Activated T-helper 1 cell treated with anti-CD3 and anti-CD28 coated beads, Interleukin-12 subunit alpha, Interleukin-12 subunit beta, Interleukin-2, Interleukin-4 antibody, amounts not matched to agents 30 ng/mL and 10 ng/mL and 1 ng/mL, durations not matched to agents 14 hours and 24 hours and 36 hours (primary cell): ENCODE measurements around the gene GPC2. TPM values are rescaled to one million over a fixed set of nuclear protein-coding genes. Genes with fewer than 3 reads are reported as not detected.
"Not testable (repeated sequence)": the region's sequence is repeated elsewhere in the genome, so short reads cannot be mapped to it uniquely, and the experiment has no call there.

Experiments
- DNase-seq: peaks from one replicate; pipeline ENCODE4 v3.0.0; 2021; ENCODE audit warnings: low spot score
- H3K27ac Mint-ChIP-seq: one replicate; pipeline ENCODE4 v1.8.0; 2021; ENCODE audit warnings: mild to moderate bottlenecking, mixed read lengths
- H3K27me3 Mint-ChIP-seq: one replicate; pipeline ENCODE4 v1.8.0; 2022; ENCODE audit warnings: mild to moderate bottlenecking, moderate library complexity, mixed read lengths; ENCODE audit not compliant: insufficient read depth
- H3K36me3 Mint-ChIP-seq: one replicate; pipeline ENCODE4 v1.8.0; 2021; ENCODE audit warnings: low read depth, mixed read lengths
- H3K4me1 Mint-ChIP-seq: one replicate; pipeline ENCODE4 v1.8.0; 2021; ENCODE audit warnings: low read depth, mixed read lengths
- H3K4me3 Mint-ChIP-seq: one replicate; pipeline ENCODE4 v1.8.0; 2021; ENCODE audit warnings: mild to moderate bottlenecking, moderate library complexity, mixed read lengths
- H3K9me3 Mint-ChIP-seq: one replicate; pipeline ENCODE4 v1.8.0; 2021; ENCODE audit warnings: mixed read lengths
- intact Hi-C: fragments of 100-400 bp; cut with micrococcal nuclease; formaldehyde crosslinking; loops from one replicate; pipeline ENCODE4 v1.15.1; 2024
- total RNA-seq: library from RNA; stranded (reverse); gene quantifications from 2 replicates; pipeline ENCODE4 v1.2.3, GENCODE V29; 2022

GPC2 gene, protein sequence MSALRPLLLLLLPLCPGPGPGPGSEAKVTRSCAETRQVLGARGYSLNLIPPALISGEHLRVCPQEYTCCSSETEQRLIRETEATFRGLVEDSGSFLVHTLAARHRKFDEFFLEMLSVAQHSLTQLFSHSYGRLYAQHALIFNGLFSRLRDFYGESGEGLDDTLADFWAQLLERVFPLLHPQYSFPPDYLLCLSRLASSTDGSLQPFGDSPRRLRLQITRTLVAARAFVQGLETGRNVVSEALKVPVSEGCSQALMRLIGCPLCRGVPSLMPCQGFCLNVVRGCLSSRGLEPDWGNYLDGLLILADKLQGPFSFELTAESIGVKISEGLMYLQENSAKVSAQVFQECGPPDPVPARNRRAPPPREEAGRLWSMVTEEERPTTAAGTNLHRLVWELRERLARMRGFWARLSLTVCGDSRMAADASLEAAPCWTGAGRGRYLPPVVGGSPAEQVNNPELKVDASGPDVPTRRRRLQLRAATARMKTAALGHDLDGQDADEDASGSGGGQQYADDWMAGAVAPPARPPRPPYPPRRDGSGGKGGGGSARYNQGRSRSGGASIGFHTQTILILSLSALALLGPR
- 3.9 and 4.8 TPM in 2 replicates for total RNA-seq

DNA sequence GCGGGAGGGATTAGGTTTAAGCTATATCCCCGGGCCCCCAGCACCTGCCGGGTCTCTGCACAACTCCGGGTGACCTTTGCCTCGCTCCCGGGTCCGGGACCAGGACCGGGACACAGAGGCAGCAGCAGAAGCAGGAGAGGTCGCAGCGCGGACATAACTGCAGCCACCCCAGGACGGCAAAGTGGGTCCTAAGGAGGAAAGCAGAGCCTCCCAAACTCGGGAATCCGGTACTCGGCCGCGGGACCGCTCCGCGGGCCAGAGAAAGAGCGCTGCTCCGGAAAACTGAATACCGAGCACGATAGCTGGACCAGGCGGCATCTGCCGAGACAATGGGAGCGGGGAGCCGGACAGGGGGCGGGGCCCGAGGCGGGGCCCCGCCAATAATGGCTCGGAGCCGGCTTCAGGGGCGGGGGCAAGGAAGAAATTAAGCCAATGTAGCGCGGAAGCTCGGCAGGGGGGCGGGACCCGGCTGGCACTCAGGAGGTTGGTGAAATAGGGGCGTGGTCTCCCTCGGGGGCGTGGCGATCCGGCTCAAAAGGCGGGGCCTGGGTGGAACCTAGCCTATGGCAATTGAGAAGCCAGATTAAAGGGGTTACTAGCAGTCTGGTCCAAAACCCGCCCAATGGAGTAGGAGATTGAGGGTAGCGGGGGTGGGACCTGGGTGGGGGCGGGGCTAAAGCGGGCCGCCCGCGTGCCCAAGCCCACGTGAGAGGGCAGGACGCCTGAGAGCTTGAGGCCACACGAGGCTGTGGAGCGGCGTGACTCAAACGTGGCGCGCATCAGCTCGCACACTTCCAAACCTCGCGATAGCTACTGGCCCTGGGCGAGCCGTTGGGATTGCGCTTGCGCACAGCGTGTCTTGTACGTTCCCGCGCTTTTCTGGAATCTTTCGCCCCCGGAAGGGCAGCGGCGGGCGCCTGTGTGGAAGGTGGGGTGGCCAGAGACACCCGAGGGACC, at the start of gene GPC2, which contains the start of gene STAG3:
Gene GPC2 (minus strand): TSS at position 337 of the 957 bp plus-strand sequence. CDS start 182 bp downstream, at position 155.
Gene STAG3 (plus strand): TSS at position 874 of the 957 bp plus-strand sequence. CDS start 2,639 bp downstream, outside the sequence.
- Mint-ChIP-seq H3K4me3 (peak within 1 kb of the TSS; percentile 82), H3K9me3 (no peaks in the 10 kb centered on the region), H3K4me1 (peaks cover 46% of the 10 kb centered on the region), H3K27me3 (peaks cover 15% of the 10 kb centered on the region), H3K36me3 (no peaks in the 10 kb centered on the region), H3K27ac (peak within 1 kb of the TSS; percentile 83)
- peak; percentile 97 for DNase-seq
- intact Hi-C loops: loop anchor here (1.0 kb wide), 7 partner anchors 9 to 252 kb away; partner anchors contain the start of genes GAL3ST4, LAMTOR4, MEPCE and TRAPPC14

GRCh38 chr7:100224891-100225290, 47.7 kb upstream of the GPC2 start:
- Mint-ChIP-seq H3K4me1 (peaks cover 41% of the 10 kb centered on the region), H3K36me3 (peaks cover 33% of the 10 kb centered on the region), H3K27ac (peak overlapping the region; percentile 63), H3K4me3 (peak overlapping the region; percentile 45)
- not testable (repeated sequence) for DNase-seq, H3K27me3 Mint-ChIP-seq, H3K9me3 Mint-ChIP-seq
- intact Hi-C loops: loop anchor here (5.0 kb wide), 1 partner anchor 47 kb away; no protein-coding TSS in a partner anchor

DNA sequence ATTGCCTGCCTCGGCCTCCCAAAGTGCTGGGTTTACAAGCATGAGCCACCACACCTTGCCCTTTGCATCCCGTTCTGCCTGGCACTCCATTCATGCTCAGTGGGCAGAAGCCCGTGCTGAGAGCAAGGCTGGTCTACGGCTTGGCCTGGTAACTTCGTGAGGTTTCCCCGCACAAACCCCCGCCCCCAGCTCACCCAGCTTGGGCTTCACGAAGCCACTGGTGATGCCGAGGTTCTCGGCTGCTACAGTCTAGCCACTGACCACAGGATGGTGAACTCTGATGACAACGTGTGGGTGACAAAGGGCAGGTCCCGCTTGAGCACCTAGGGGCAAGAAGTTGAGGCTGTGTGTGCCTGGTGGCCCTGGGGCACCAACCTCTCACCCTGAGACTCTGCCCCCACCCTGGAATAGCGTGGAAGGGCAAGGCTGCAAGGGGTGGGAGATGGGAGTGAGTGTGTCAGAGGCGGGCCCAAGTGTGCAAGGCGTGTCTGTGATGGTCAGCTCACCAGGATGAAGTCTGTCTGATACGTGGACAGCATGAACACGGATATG, 46.3 kb upstream of the GPC2 start:
- H3K27me3 Mint-ChIP-seq, H3K9me3 Mint-ChIP-seq, DNase-seq: not testable (repeated sequence)
- peak overlapping the region; percentile 96 for H3K4me3 Mint-ChIP-seq
- peaks cover 37% of the 10 kb centered on the region for H3K36me3 Mint-ChIP-seq
- intact Hi-C loops: loop anchor here (5.0 kb wide), 1 partner anchor 49 kb away; no protein-coding TSS in a partner anchor
- peaks cover 51% of the 10 kb centered on the region for H3K4me1 Mint-ChIP-seq
- peak overlapping the region; percentile 66 for H3K27ac Mint-ChIP-seq

DNA sequence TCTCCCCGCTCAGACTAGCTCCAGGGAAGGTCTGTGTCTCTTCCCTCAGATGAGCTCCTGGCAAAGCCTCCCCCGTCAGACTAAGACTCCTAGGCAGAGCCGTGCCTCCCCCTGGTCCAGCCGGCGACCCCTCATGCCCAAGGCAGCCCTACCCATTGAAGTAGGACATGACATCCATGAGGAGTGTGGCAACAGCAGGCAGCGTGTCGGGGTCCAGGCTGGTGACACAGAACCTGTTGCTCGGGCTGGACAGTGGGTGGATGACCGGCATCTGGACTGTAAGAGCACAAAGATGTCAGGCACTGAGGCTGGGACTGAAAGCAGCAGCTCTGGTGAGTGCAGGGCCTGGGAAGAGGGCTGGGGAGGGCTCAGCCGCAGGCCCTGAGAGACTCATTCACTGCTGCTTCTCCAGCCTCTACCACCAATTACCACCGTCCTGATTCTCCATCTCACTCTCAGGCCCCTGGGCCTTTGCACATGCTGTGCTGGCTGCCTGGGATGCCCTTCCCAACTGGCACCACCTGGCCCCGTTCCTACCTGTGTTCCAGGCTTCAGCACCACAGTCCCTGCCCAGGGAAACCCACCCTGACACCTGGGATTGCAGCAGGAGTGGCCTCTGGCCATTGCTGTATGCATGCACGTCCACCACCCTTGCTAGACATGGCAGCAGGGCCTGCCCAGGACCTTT, 45.4 kb upstream of the GPC2 start:
- Mint-ChIP-seq H3K27ac (peak overlapping the region; percentile 99), H3K9me3 (no peaks in the 10 kb centered on the region), H3K4me3 (peak overlapping the region; percentile 96), H3K36me3 (peaks cover 38% of the 10 kb centered on the region), H3K4me1 (peaks cover 55% of the 10 kb centered on the region), H3K27me3 (no peaks in the 10 kb centered on the region)
- no peak for DNase-seq
- intact Hi-C loops: loop anchor here (5.0 kb wide), 1 partner anchor 50 kb away; no protein-coding TSS in a partner anchor

GRCh38 chr7:100221767-100222444, 44.7 kb upstream of the GPC2 start:
- Mint-ChIP-seq H3K4me1 (peaks cover 61% of the 10 kb centered on the region), H3K4me3 (peak overlapping the region; percentile 96), H3K36me3 (peaks cover 36% of the 10 kb centered on the region), H3K27me3 (no peaks in the 10 kb centered on the region), H3K27ac (peak overlapping the region; percentile 99), H3K9me3 (no peaks in the 10 kb centered on the region)
- DNase-seq: no peak
- intact Hi-C loops: loop anchor here (1.0 to 5.0 kb wide), 7 partner anchors 13 to 175 kb away; partner anchors contain the start of genes AP4M1, GPC2, LAMTOR4 and MCM7

- Mint-ChIP-seq H3K4me1 (peaks cover 60% of the 10 kb centered on the region), H3K36me3 (peaks cover 36% of the 10 kb centered on the region), H3K27ac (peak overlapping the region; percentile 99), H3K4me3 (peak overlapping the region; percentile 96), H3K9me3 (no peaks in the 10 kb centered on the region), H3K27me3 (no peaks in the 10 kb centered on the region)
- DNase-seq: peak; percentile 72
- intact Hi-C loops: loop anchor here (1.0 to 5.0 kb wide), 7 partner anchors 12 to 176 kb away; partner anchors contain the start of genes AP4M1, GPC2, LAMTOR4 and MCM7
Measured at GRCh38 chr7:100221231-100221718, 44.1 kb upstream of the GPC2 start.

DNA sequence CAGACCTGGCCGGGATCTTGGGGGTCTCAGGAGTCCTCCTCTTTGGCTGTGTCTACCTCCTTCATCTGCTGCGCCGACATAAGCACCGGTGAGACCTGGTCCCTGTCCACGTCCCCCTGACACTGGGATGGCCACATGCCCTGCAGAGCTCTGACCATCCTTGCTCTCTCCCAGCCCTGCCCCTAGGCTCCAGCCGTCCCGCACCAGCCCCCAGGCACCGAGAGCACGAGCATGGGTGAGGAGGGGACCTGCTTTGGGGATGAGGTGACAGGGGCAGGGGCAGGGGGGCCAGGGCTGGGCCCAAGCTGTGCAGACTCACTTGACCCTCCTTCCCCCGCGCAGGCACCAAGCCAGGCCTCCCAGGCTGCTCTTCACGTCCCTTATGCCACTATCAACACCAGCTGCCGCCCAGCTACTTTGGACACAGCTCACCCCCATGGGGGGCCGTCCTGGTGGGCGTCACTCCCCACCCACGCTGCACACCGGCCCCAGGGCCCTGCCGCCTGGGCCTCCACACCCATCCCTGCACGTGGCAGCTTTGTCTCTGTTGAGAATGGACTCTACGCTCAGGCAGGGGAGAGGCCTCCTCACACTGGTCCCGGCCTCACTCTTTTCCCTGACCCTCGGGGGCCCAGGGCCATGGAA, 43.5 kb upstream of the GPC2 start:
- peak overlapping the region; percentile 96 for H3K4me3 Mint-ChIP-seq
- H3K4me1 Mint-ChIP-seq: peaks cover 59% of the 10 kb centered on the region
- no peaks in the 10 kb centered on the region for H3K9me3 Mint-ChIP-seq
- H3K27me3 Mint-ChIP-seq: no peaks in the 10 kb centered on the region
- no peak for DNase-seq
- intact Hi-C loops: loop anchor here (1.0 to 5.0 kb wide), 7 partner anchors 11 to 176 kb away; partner anchors contain the start of genes AP4M1, GPC2, LAMTOR4 and MCM7
- H3K27ac Mint-ChIP-seq: peak overlapping the region; percentile 99
- peaks cover 36% of the 10 kb centered on the region for H3K36me3 Mint-ChIP-seq

DNA sequence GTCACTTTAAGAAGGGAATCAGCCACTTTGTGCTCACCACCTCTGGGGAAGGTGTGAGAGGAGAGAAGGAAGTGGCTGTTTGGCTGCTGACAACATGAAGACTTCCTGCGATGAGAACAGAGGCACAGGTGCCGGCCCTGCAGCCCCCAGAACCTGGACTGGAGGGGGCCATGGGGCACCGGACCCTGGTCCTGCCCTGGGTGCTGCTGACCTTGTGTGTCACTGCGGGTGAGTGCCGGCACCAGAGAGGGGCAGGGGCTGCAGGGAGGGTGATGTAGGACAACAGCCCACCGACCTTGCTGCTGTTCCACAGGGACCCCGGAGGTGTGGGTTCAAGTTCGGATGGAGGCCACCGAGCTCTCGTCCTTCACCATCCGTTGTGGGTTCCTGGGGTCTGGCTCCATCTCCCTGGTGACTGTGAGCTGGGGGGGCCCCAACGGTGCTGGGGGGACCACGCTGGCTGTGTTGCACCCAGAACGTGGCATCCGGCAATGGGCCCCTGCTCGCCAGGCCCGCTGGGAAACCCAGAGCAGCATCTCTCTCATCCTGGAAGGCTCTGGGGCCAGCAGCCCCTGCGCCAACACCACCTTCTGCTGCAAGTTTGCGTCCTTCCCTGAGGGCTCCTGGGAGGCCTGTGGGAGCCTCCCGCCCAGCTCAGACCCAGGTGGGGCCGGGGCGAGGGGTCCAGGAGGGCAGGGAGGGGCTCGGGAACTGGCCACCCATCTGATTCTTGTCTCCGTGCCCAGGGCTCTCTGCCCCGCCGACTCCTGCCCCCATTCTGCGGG, 42.8 kb upstream of the GPC2 start, which contains the start of gene PVRIG:
Gene PVRIG (plus strand): TSS at position 149 of the 785 bp plus-strand sequence. CDS start 22 bp downstream, at position 171.
- peak within 1 kb of the TSS; percentile 96 for H3K4me3 Mint-ChIP-seq
- peak within 1 kb of the TSS; percentile 99 for H3K27ac Mint-ChIP-seq
- H3K9me3 Mint-ChIP-seq, H3K27me3 Mint-ChIP-seq: not testable (repeated sequence)
- H3K36me3 Mint-ChIP-seq: peaks cover 36% of the 10 kb centered on the region
- peak; percentile 24 for DNase-seq
- intact Hi-C loops: loop anchor here (2.0 to 5.0 kb wide), 3 partner anchors 52 to 177 kb away; no protein-coding TSS in a partner anchor
- peaks cover 66% of the 10 kb centered on the region for H3K4me1 Mint-ChIP-seq

DNA sequence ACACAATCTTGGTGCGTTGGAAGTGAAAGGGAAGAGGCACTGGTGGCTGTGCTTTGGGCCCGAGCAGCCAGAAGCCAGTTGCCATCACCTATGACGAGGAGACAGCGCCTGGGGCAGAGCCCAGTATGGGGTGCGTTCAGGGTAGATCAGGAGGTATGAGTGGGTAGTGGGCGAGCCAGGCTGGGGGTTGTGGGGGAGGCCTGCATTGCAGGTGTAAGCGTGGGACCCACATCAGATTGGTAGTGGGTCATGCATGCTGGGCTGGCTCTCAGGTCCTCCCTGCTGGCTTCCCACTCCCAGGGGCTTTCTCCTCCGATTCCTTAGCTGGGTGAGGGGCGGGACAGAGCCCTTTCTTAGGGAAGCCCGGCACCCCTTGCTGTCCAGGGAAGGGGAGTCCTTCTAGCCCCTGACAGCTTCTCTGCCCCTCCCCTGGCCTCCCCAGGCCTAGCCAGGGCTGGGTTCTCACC, 42.1 kb upstream of the GPC2 start:
- Mint-ChIP-seq H3K27me3 (no peaks in the 10 kb centered on the region), H3K27ac (peak overlapping the region; percentile 99), H3K4me1 (peaks cover 66% of the 10 kb centered on the region), H3K9me3 (no peaks in the 10 kb centered on the region), H3K36me3 (peaks cover 33% of the 10 kb centered on the region), H3K4me3 (peak overlapping the region; percentile 96)
- DNase-seq: no peak
- intact Hi-C loops: no loop called here

DNA sequence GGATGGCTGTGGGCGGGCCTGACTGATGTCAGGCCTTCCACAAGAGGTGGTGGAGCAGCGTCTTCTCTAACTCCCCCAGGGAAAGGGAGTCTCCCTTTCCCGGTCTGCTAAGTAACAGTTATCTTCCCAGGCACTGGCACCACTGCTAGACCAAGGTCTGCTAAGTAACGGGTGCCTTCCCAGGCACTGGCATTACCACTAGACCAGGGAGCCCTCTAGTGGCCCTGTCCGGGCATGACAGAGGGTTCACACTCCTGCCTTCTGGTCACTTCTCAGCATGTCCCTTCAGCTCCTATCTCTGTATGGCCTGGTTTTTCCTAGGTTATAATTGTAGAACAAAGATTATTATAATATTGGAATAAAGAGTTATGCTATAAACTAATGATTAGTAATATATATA, 40.8 kb upstream of the GPC2 start:
- peak overlapping the region; percentile 95 for H3K27ac Mint-ChIP-seq
- peak; percentile 57 for DNase-seq
- H3K27me3 Mint-ChIP-seq, H3K9me3 Mint-ChIP-seq: not testable (repeated sequence)
- H3K4me3 Mint-ChIP-seq: peak overlapping the region; percentile 84
- peaks cover 22% of the 10 kb centered on the region for H3K36me3 Mint-ChIP-seq
- H3K4me1 Mint-ChIP-seq: peaks cover 65% of the 10 kb centered on the region
- intact Hi-C loops: loop anchor here (1.0 kb wide), 4 partner anchors 9 to 86 kb away; partner anchors contain the start of genes GPC2 and STAG3
